ENCODE data around the gene CCDC167.
"Not testable (repeated sequence)": the region's sequence is repeated elsewhere in the genome, so short reads cannot be mapped to it uniquely, and the experiment has no call there.

Gene CCDC167

DNA sequence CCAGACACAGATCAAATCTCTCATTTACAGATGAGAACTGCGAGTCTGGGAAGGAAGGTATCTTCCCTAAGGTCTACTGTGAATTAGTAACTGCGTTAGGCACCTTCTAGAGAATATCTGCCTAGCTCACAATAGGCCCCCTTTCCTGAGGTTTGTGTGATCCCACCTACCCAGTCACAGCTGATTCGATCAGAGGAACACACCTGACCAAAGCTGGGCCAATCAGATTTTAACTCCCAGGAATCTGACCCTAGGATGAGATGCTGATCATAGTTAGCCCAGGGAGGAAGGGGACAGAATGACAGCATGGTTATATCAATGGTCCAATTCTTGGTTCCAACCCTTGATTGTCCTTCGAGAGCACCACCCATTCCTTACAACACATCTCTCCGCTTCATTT lies 7.4 kb upstream of the CCDC167 start:
- DNase-seq: no peak

DNA sequence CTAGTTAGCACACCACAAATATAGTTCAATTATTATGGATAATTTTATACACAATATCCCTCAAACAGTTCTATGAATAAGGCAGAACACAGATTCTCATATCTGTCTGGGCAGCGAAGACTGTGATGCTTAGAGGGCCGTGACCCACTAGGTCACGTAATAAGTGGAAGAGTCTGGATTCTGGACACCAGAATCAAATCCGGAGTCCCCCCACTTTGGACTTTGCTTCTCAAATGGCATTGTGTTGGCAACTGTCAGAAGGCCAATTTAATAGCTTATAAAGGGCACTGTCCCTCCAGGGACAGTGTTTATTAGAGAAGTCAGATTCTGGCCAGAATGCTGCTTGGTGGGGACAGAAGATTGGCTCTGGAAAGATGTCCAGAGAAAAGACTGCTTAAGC lies 6.8 kb upstream of the CCDC167 start:
- DNase-seq: no peak

DNA sequence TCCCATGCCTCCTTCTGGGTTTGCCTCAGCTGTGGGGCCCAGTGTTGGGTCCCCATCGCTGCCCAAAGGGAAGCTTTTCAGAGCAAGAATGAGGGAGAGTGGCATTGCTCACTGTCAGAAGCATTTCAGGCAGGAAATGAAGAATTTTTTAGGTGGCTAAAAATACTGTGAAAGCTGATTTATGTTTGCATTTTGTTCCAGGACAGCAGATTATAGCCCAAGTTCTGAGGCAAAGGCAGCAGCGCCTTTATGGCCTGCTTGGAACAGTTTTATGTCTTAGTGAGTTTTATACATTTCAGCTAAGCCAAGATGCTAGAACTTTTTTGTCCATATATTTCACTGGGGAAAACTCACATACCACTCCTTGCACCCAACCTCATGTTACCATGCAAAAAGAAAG lies 4.3 kb upstream of the CCDC167 start:
- DNase-seq: no peak

DNA sequence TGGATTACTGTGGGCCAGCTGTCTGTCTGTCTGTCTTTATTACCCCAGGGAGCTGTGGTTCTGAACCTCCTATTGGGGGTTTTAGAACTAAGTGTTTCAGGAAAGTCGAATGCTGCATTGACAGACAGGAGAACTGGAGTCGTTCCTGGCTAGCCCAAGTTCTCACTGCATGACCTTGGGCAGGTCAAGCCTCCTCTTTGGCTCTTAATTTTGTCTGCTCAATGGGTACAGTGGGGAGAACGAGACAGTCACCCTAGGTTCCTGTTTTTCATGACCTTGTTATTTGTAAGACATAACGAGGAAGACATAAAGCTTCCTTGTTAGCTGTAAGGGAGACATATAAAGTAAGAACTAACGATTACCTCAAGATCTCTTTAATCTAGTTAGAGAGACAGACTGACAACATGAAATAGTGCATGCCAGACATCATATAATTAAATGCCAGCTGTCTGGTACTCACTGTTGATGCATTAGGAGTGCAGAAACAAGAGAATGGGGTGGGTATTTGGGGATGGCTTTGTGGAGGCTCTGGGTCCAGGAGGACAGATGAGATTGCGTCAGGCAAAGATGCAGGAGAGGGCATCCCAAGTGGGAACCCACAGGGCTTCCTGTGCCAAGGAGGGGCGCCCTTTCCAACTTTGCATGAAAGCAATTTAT lies 3.7 kb upstream of the CCDC167 start:
- no peak for DNase-seq

DNA sequence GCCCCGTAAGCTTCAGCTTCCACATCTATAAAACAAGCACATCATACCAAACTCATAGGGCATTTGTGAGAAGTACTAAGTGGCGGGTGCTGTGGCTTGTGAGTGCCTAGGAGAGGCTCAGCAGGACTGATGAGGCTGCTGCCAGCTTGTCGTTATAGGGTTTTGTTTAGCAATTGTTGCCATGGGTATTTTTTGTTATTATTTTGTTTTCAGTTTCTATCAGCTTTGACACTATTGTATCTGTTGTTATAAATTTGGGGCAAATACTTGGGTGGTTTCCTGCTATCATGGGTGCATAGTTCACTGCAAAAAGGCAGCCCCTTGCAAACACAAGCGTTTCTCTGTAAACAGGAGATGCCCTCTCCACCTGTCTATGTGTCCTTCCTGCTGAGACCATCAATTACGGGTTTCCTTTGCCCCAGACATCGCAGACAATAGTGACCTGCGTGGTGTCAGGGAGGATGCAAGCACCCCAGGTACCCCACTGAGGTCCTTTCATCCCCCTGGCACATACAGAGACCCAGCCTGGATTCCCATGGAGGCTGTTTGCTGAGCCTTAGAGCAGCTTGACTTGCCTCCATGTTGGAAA lies 3.1 kb upstream of the CCDC167 start:
- no peak for DNase-seq

DNA sequence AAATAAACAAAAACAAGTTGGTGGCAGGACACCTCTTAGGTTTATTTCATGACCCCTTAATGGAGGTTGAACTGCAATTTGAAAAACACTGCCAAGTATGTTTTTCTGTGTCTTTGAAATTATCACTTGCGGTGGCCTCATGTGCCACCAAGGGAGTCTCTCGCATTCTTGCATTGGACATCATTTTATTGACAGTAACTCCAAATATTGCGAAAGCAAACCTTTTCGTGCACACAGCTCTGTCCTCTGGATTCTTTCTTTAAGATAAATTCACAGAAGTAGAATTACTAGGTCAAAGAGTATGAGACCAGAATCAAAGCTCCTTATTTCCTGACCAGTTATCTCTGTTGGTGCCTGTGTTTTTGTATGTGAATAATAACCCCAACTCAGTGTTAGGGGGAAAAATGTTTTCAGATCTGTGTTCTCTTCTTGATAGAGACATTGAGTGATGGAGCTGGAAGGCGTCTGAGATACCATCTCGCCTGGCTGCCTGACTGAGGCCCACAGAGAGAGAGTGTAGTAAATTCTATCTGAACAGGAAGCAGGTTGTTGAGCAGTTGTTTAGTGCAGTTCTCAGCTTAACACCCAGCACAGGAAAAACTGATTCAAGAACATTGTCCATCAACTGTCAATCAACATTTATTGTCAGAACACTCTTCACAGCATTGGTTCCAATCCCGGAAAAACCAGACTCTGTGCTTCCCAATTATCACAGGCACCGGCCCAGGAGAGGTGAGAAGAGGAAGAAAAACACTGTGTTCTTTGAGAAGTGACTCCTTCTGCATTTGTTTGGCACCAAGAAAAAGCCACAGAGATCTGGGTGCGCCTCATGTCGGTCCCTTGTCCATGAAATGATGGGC lies 2.2 kb upstream of the CCDC167 start:
- DNase-seq: no peak

DNA sequence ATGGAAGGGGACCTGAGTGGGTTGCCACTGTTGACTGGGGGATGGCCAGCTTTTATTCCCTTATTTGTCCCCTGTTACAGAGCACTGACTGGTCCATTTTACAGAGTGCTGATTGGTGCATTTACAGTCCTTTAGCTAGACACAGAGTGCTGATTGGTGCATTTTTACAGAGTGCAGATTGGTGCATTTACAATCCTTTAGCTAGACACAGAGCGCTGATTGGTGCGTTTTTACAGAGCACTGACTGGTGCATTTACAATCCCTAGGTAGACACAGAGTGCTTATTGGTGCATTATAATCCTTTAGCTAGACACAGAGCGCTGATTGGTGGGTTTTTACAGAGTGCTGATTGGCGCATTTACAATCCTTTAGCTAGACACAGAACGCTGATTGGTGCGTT lies 1.2 kb upstream of the CCDC167 start:
- not testable (repeated sequence) for DNase-seq

DNA sequence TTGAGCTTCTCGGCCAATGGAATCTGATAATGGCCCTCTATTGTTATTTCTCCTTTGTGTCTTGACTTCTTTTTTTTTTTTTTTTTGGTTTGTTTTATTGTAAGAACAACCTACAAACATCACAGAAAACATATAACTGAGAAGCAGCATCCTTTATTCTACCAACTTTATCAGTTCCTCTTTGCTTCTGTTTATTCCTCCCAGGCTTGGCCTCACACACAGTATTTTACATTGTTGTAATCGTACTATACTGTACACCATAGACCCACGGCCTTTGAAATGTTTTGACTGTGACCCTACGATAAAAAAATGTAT lies 558 bp upstream of the CCDC167 start:
- no peak for DNase-seq

DNA sequence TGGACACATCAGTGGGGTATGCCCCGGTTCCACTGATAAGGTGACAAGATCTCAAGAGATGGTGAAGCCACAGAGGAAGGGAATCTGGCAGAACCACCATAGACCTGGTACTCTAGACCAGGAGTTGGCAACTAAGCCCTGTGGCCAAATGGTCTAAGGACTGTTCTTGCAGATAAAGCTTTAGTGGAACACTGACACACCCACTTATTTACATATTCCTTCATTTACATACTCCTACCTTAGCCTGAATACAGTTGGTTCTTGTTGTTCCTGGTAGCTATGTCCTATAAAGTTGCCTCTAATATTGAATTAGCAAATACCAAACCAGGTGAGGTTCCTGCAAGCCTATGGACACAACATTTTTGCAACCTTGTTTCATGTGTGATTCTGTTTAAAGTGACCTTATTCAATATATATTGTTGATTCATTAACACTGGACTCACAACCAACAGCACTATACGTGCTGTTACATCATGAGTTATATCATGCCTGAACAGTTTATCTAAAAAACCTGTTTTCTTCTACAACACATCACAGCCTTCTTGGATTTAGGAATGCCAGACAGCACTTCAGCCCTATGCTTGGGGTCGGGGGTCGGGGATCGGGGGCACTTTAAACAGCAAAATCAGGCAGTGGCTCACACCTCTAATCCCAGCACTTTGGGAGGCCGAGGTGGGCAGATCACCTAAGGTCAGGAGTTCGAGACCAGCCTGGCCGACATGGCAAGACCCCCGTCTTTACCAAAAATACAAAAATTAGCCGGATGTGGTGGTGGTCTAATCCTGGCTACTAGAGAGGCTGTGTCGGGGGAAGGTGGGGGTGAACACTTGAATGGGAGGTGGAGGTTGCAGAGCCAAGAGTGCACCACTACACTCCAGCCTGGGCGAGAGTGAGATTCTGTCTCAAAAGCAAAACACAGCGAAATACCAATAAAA lies 2.5 kb downstream of the CCDC167 start:
- no peak for DNase-seq

DNA sequence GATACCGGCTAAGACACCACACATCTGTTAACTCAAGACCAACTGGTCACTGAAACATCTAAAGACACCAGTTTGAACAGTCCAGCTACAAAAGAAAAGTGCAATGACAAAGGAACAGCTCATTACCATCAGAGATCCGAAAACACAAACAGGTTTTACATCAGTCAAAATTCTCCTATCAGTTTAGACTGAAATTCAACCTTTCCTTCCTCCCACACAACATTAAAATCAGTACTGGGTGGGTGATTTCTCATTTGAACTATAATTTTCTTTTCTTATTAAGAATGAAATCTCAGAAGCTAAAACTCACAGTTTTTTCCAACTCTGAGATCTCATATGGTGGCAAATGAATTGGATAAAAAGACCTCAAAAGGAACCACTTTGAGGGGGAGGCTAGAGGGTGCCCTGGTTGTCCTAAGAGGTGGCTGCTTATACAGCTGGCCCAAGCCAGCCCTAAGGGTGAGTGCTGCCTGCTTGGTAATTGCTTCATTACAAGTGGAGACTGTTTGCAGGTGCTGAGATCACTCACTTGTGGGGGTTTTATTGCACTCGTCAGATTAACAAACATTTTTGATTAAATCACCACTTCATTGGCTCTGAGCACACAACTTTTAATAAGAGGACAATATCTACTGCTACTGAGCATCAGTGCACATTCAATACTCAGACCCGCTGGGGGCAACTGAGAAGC lies 4.3 kb downstream of the CCDC167 start:
- no peak for DNase-seq

DNA sequence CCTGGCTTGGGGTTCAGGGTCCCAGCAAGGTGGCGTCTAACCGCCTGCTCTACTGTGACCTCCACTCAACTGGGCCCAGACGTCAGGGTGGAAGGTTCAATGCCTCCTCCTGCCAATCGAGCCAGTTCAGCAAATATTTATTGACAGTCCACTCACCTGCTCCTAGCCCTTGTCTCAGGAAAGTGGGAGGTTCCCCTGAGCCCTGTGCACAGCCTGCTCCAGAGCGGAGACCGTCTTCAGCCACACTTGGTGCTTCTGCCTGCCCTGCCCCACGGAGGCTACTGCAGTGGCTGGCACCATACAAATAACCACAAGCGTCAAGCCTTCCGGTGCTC lies 6.1 kb downstream of the CCDC167 start:
- no peak for DNase-seq

DNA sequence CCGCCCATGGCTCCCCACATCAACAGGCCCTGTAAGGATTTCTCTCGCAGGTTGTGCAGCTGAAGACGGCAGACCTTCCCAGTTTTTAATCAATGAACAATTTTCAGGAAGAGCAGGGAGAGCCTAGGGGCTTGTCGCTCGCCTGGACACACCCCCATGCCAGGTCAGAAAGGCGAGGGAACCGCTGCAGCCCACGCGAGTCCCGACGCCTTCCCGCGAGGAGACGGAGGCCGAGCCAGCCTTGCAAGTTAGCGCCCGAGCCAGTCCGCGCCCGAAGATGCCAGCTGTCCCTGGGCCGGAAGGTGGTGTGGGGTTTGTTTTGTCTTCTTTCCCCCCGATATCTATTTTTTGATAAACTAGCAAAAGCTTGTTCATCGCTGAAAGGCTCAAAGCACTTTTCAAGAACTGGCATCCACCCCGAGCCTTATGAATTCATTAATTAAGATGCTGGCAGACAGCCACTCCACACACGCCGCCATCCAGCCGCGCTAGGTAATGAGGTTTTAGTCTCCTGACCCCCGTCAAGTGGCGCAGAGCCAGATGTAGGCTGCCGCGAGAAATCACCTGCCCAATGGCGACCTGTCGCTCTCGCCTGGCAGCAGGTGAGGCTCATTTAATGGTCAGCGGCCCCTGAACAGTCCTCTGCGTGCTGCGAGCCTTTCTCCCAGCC lies 6.6 kb downstream of the CCDC167 start:
- DNase-seq: no peak

DNA sequence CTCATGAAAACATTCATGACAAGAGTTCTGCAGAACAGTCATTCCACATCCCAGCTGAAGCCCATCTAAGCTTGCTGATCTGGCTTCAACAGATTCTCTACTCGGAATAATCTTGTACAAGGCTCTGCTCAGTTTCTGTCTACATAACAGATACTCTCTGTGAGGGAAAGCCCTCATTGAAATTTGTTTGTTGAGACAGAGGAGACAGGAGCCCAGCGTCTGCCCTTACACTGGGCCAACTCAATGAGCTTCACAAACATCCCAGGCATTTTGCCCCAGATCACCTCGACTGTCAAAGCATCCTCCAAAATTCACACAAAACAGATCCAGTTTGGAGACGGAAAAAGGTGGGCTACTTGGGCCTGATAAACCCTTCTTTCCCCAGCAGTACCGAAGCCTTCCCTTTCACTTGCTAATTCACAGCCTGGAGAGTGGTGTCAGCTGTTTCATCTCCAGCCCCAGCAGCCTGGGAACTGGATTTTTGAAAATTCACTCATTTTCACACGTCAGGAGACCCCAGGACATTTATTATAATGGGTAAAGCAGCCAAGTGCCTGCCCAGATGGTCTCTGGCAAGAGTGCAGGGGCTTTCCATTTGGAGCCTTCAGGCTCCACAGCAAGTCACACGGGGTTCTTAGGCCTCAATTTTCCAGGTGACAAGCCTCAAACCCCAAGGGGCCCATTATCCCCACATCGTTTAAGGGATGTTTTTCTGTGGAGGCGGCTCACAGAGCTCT lies 7.3 kb downstream of the CCDC167 start:
- no peak for DNase-seq

DNA sequence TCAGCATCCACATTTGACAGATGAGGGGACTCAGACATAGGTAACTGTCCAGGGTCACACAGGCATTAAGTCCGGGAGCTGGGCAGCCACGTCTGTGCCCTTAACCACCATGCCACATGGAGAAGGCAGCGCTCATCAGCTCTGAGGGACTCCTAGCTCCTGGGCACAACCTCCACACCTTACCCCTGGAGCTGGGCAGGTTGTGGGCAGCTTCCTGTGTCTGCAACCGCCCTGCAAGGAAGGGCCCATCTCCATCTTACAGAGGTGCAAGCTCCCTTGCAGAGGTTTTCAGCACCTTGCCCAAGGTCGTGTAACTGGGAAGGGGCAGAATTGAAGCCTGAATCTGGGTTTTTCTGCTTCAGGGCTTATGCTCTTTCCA lies 7.9 kb downstream of the CCDC167 start:
- no peak for DNase-seq

DNA sequence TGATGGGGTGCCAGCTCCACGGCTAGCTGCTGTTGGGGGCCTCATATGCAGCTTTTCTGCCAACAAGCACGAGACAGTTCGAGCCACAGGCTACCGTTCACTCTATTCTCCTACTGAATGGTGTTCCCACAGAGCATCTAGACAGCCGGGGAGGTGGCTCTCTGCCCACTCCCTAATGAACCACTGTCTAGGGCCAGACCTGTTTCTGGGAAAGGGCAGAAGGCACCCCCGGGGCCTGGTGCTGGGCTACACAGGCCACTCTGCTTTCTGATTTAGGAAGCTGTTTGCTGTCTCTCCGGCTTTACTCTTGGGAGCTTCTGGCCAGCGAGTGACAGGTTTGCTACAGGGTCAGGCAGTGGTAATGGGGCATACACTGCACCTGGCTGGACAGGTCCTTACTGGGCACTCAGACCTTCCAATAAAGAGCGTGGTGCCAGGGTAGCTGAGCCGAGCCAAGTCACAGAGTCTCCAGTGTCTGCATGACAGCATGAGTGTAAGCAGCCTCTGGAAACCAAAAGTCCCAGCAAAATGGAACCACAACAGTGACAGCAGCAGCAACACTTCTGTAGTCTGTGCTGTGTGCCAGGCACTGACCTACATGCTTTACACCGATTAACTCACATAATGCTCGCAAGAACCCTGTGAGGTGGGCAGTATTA lies 8.4 kb downstream of the CCDC167 start:
- no peak for DNase-seq

DNA sequence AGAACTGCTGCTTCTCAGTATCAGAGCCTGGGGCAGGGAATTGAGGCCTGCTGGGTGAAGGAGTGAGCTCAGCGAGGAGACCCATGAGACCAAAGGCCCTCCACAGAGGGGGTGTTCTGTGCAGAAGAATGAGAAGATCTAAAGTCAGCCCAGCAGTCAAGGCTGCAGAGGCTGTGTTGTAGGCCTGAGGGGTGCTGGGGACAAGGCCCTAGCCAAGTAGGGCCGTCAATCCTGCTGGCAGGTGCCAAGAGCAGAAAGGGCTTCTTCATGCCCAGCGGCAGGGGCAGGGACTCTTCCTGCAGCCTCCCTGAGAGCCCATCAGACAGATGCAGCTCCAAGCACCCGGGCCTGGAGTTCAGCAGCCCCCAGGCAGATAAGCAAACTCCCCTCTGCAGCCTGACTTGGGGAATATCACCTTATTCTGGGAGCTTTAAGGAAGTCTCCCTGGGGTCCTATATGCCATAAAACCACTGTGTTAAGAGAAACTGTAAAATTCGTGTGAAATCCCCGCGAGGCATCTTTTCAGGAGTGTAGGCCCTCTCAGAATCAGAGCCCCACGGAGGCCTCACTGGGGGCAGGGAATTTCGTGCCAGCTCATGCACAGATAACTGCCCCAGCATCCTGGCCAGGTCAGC lies 9.0 kb downstream of the CCDC167 start:
- no peak for DNase-seq

DNA sequence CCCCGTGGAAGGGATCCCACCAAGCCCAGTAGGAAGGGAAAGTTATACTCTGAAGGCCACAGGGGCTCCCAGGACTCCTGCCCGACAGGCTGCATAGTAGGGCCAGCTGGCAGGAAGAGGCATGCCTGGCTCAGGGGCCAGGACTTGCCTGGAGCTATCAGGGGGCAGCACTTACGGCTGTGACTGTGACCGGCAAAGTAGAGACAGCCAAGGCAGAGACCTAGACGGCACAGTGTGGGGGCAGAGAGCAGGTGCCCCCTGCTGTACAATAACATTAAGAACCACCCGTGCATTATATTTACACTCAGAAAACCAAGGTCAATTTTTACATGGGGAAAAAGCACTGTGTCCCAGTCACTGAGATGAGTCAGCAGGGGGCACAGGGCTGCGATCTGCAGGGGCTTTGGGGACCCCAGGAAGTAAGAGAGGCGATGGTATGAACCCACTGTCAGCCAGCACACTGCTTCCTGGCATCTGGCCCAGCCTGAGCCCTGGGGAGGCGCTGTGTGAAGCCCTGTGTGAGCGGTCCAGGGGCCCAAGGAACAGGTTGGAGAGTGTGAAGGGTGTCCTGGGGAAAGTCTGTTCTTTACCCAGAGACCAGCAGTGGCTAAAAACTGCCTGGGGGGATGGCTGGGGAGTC lies 9.9 kb downstream of the CCDC167 start:
- no peak for DNase-seq

DNA sequence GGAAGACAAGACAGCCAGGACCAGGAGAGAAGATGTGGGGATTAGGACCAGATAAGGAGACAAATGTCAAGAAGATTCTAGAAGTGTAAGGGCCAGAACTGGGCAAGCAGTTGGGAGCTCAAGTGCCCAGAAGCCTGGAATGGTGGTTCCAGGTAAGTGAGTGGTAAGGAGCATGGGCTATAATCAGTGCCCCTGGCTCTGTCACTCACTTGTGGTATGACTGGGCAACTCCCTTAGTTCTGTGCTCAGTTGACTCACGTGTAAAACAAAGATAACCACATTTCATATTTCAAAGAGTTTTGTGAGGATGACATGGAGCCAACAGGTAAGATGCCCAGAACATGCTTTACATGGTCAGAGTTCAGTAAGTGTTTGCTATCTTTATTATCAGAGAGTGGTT lies 11.2 kb downstream of the CCDC167 start:
- no peak for DNase-seq

DNA sequence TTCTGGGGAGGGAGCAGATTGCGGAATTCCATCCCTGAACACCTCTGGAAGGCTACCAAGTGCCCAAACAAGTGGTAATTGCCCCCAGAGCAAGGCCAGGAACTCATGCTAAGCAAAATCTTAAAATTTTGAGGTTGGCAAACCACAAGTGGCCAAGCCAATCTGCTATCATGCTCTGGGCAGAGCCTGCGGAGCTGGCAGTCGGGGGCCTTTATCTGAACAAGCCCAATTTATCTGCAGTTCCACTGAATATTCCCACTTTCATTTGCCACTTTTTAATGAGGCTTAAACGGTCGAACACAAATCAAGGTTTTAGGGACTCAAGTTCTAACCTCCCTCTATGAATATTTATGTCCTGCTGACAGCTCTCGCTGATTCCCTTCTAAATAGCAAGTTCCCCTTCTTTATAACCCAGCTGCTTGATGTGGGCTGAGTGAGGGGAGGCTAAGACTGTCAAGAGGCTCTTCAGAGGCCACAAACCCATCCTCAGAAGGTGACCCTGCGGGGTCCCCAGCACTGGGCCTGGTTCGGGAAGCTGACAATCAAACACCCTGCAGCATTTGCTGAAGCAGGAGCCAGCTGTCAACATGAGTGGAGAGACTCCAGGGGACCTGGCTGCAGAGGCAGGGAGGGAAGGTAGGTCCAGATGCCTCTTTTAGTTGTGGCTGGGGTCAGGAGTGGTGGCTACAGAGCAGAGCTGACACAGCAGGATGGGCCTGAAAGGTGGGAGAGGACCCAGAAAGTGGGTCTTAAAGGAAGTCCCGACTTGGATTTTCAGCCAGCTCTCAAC lies 11.9 kb downstream of the CCDC167 start:
- no peak for DNase-seq

Data from GF-D8 (cell line).